NCI-H2107 treated with DMSO at 0.1 percent for 48 hours (cell line): ENCODE measurements around the gene RND2.
"Not testable (repeated sequence)": the region's sequence is repeated elsewhere in the genome, so short reads cannot be mapped to it uniquely, and the experiment has no call there.

ENCODE experiments used
- DNase-seq: peaks from one replicate; lab custom pipeline; 2025; ENCODE audit not compliant: unreplicated experiment; lab: John Stamatoyannopoulos, UW

The RND2 gene

GRCh38 chr17:43026595-43026994 lies 1.6 kb downstream of the RND2 start:
- no peak for DNase-seq

- no peak for DNase-seq
Measured at GRCh38 chr17:43027091-43028032, 2.3 kb downstream of the RND2 start.

GRCh38 chr17:43028221-43028861 lies 3.3 kb downstream of the RND2 start:
- DNase-seq, result no peak

GRCh38 chr17:43030137-43030767 lies 5.2 kb downstream of the RND2 start:
- DNase-seq, result no peak

- no peak for DNase-seq
Measured at GRCh38 chr17:43031666-43032065, 6.6 kb downstream of the RND2 start.

- peak; percentile 8 for DNase-seq
Measured at GRCh38 chr17:43033948-43034881, 9.2 kb downstream of the RND2 start.

- DNase-seq, result no peak
Measured at GRCh38 chr17:43034894-43035293, 9.9 kb downstream of the RND2 start.

GRCh38 chr17:43039646-43040045 lies 14.6 kb downstream of the RND2 start:
- no peak for DNase-seq

GRCh38 chr17:43040655-43041054 lies 15.6 kb downstream of the RND2 start:
- DNase-seq, result no peak

- no peak for DNase-seq
Measured at GRCh38 chr17:43042025-43042628, 17.1 kb downstream of the RND2 start.

GRCh38 chr17:43043307-43043706 lies 18.3 kb downstream of the RND2 start:
- DNase-seq, result no peak

- DNase-seq, result no peak
Measured at GRCh38 chr17:43044024-43044423, 19.0 kb downstream of the RND2 start.

- DNase-seq, result no peak
Measured at GRCh38 chr17:43051969-43052368, 26.9 kb downstream of the RND2 start.

GRCh38 chr17:43053008-43053407 lies 28.0 kb downstream of the RND2 start:
- DNase-seq, result not testable (repeated sequence)

- DNase-seq, result no peak
Measured at GRCh38 chr17:43056051-43056450, 31.0 kb downstream of the RND2 start.

- no peak for DNase-seq
Measured at GRCh38 chr17:43062984-43063638, 38.1 kb downstream of the RND2 start.

GRCh38 chr17:43068570-43069367 lies 43.7 kb downstream of the RND2 start:
- DNase-seq, result no peak

- no peak for DNase-seq
Measured at GRCh38 chr17:43069368-43069898, 44.4 kb downstream of the RND2 start.

GRCh38 chr17:43070257-43070656 lies 45.2 kb downstream of the RND2 start:
- no peak for DNase-seq
